T-helper 1 cell treated with Interleukin-12 subunit alpha and Interleukin-12 subunit beta and Interleukin-4 antibody, amounts not matched to agents 30 ng/mL and 1 ng/mL, for 36 hours (primary cell): ENCODE data around the gene AQP5. TPM values are rescaled to one million over a fixed set of nuclear protein-coding genes. Genes with fewer than 3 reads are reported as not detected.

Source experiments
- intact Hi-C: fragments of 100-400 bp; cut with micrococcal nuclease; formaldehyde crosslinking; loops from one replicate; pipeline ENCODE4 v1.15.1; 2024
- total RNA-seq: library from RNA; stranded (reverse); gene quantifications from 2 replicates; pipeline ENCODE4 v1.2.3, GENCODE V29; 2022

AQP5 gene
- not detected in 2 replicates for total RNA-seq

GRCh38 chr12:49961111-49961922, at the start of gene AQP5:
Gene AQP5, plus strand, starts transcription at chr12:49961872. Its CDS starts 146 bp downstream, at chr12:49962018.
- intact Hi-C loops, result no loop called here

- intact Hi-C loops, result no loop called here
Measured at GRCh38 chr12:49912345-49913255, 49.1 kb upstream of the AQP5 start.

GRCh38 chr12:49916129-49916919, 45.3 kb upstream of the AQP5 start:
- intact Hi-C loops, result no loop called here

GRCh38 chr12:49917166-49917787, 44.4 kb upstream of the AQP5 start:
- intact Hi-C loops, result no loop called here

GRCh38 chr12:49917788-49918173, 43.9 kb upstream of the AQP5 start:
- intact Hi-C loops, result no loop called here

GRCh38 chr12:49920241-49920914, 41.3 kb upstream of the AQP5 start:
- intact Hi-C loops, result no loop called here

GRCh38 chr12:49920915-49921286, 40.8 kb upstream of the AQP5 start:
- intact Hi-C loops, result no loop called here

- intact Hi-C loops, result no loop called here
Measured at GRCh38 chr12:49921299-49921698, 40.4 kb upstream of the AQP5 start.

GRCh38 chr12:49921936-49922335, 39.7 kb upstream of the AQP5 start:
- intact Hi-C loops, result no loop called here

- intact Hi-C loops, result no loop called here
Measured at GRCh38 chr12:49922349-49923034, 39.2 kb upstream of the AQP5 start.

GRCh38 chr12:49923035-49923644, 38.5 kb upstream of the AQP5 start:
- intact Hi-C loops, result no loop called here

- intact Hi-C loops, result no loop called here
Measured at GRCh38 chr12:49923880-49924556, 37.7 kb upstream of the AQP5 start.

GRCh38 chr12:49924628-49925246, 36.9 kb upstream of the AQP5 start:
- intact Hi-C loops, result no loop called here

- intact Hi-C loops, result no loop called here
Measured at GRCh38 chr12:49925433-49926204, 36.1 kb upstream of the AQP5 start.

- intact Hi-C loops, result no loop called here
Measured at GRCh38 chr12:49928471-49928870, 33.2 kb upstream of the AQP5 start.

GRCh38 chr12:49929581-49929980, 32.1 kb upstream of the AQP5 start:
- intact Hi-C loops, result no loop called here

- intact Hi-C loops, result no loop called here
Measured at GRCh38 chr12:49930515-49931288, 31.0 kb upstream of the AQP5 start.
